Embryonic facial prominence (tissue), 1 donor: ENCODE measurements around the gene TEX14.
"Not testable (repeated sequence)": the region's sequence is repeated elsewhere in the genome, so short reads cannot be mapped to it uniquely, and the experiment has no call there.

Experiments
- DNase-seq: peaks from one replicate; pipeline ENCODE4 v3.0.0-alpha.2; 2016; ENCODE audit errors: extremely low spot score

Gene TEX14

GRCh38 chr17:58611331-58611730, 80.5 kb downstream of the TEX14 start:
- DNase-seq = no peak

- no peak for DNase-seq
These were observed 84.9 kb downstream of the TEX14 start for GRCh38 chr17:58606934-58607333.

GRCh38 chr17:58605986-58606385, 85.9 kb downstream of the TEX14 start:
- DNase-seq = no peak

- DNase-seq = no peak
These were observed 86.4 kb downstream of the TEX14 start for GRCh38 chr17:58605470-58605869.

DNA sequence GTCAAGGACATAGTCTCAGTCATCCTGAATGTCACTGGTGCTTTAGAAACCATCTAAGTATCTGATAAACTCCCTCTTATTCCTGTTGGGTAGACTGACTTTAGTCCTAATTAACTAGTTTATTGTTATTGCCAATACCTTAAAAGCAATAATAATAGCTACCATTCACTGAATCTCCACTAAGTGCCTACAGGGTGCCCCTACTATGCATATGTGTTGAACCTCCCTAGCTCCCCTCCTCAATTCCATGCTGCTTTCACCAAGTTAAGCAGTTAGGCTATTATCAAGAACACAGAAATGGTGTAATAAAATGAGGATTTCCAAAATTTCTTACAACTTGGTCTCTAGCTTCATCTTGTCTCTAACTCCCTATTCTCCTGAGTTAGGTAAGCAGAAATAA, 89.9 kb downstream of the TEX14 start:
- no peak for DNase-seq

- DNase-seq = no peak
These were observed 94.5 kb downstream of the TEX14 start for GRCh38 chr17:58597371-58597770.

GRCh38 chr17:58595194-58595792, 96.6 kb downstream of the TEX14 start:
- no peak for DNase-seq

DNA sequence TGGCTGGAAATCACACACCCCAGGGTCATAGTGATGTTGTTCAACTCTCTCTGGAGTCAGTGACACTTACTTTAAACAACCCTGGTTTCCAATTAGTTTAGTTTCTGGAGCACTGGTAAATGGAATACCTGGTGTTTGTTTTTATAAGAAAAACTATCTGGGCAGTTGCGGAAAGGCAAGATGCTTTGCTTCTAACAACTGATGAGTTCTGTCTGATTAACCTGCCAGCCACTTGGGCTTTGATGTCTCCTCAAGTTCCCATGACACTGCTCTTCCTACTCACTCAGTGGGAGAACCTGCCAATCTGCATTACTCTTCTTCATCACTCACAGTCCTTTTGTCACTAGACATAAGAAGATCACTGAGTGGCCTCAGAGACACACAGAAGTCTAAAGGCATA, 98.7 kb downstream of the TEX14 start:
- DNase-seq = no peak

DNA sequence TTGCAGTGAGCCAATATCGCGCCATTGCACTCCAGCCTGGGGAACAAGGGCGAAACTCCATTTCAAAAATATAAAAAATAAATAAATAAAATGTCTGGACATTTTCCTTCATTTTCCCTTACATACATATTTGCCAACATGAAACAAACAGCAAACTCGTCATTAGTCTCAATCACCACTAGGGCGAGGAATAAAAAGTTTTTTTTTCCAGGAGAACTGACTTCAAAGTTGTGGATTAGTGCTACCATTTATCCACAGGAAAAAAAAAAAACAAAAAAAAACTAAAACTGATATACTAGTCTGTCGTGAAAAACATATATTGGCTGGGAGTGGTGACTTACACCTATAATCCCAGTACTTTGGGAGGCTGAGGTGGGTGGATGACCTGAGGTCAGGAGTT, 100.4 kb downstream of the TEX14 start:
- DNase-seq = no peak

DNA sequence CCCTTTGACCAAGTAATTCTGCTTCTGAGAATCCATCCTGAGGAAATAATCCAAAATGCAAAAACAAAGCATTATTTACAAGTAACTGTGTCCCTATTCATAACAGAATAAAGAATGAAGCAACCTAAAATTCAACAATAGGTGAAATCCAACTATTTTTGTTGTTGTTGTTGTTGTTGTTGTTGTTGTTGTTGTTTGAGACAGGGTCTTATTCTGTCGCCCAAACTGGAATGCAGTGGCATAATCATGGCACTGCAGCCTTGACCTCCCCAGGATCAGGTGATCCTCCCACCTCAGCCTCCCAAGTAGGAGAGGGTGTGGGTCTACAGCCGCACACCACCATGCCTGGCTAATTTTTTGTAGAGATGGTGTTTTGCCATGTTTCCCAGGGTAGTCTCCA, 101.5 kb downstream of the TEX14 start:
- no peak for DNase-seq

GRCh38 chr17:58587713-58588117, 104.1 kb downstream of the TEX14 start:
- no peak for DNase-seq

GRCh38 chr17:58586009-58586644, 105.7 kb downstream of the TEX14 start:
- DNase-seq = no peak

GRCh38 chr17:58585554-58585953, 106.3 kb downstream of the TEX14 start:
- no peak for DNase-seq

- DNase-seq = no peak
These were observed 108.4 kb downstream of the TEX14 start for GRCh38 chr17:58583486-58583885.

GRCh38 chr17:58582718-58583117, 109.1 kb downstream of the TEX14 start:
- DNase-seq = not testable (repeated sequence)

- DNase-seq = no peak
These were observed 111.2 kb downstream of the TEX14 start for GRCh38 chr17:58580671-58581070.

GRCh38 chr17:58577696-58578095, 114.1 kb downstream of the TEX14 start:
- no peak for DNase-seq

- no peak for DNase-seq
These were observed 115.0 kb downstream of the TEX14 start for GRCh38 chr17:58576679-58577367.

DNA sequence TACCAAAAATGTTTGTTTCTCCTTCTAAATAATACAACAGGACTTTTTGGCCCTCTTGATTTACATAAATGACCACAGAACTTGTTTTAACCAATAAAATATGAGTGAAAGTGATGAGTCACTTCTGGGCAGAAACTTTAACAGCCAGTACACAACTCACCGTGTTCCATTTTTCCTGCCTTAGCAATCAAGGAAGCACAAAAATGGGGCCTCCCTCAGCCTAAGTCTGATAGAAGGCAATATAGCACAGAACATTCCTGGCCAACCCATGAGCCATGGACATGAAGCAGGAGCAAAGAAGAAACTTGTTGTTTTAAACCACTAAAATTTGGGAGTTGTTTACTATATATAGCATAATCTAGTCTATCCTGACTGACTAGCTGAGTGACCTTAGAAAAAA, 116.3 kb downstream of the TEX14 start:
- DNase-seq = no peak

DNA sequence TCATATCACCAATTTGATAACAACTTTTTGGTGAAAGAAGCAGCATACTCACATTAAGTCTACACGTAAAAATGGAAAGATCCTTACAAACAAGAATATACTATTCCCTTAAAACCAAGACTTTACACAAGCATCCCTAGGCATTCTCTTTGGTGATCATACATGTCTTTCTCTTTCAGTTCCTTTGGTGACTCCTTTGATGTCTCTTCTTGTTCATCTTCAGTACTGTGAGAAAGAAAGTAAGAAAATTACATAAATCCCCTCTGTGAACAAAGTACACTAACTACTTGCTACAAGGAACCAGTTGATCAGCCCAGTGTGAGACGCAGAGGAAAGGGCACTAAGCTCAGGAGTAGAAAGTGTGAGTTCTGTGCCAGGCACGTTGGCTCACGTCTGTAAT, 117.8 kb downstream of the TEX14 start:
- DNase-seq = no peak

GRCh38 chr17:58572846-58573245, 119.0 kb downstream of the TEX14 start:
- no peak for DNase-seq

GRCh38 chr17:58570758-58571157, 121.1 kb downstream of the TEX14 start:
- no peak for DNase-seq

- no peak for DNase-seq
These were observed 122.6 kb downstream of the TEX14 start for GRCh38 chr17:58569196-58569595.
